AG09319 (cell line): ENCODE data around the gene ERI3.
"Not testable (repeated sequence)": the region's sequence is repeated elsewhere in the genome, so short reads cannot be mapped to it uniquely, and the experiment has no call there.

Source experiments
- DNase-seq: peaks from one replicate; pipeline ENCODE4 v3.0.0-alpha.2; 2010; ENCODE audit warnings: low read depth; ENCODE audit errors: extremely low read depth
- TF ChIP-seq, protein P1 (sequence below): IDR thresholded peaks from 2 replicates; pipeline ENCODE4 v1.5.1; 2011; ENCODE audit warnings: low read depth, mild to moderate bottlenecking, inconsistent platforms, low read length, moderate library complexity

Gene ERI3

GRCh38 chr1:44212355-44213221, 142.5 kb downstream of the ERI3 start:
- DNase-seq = no peak
- TF ChIP-seq, protein P1, sequence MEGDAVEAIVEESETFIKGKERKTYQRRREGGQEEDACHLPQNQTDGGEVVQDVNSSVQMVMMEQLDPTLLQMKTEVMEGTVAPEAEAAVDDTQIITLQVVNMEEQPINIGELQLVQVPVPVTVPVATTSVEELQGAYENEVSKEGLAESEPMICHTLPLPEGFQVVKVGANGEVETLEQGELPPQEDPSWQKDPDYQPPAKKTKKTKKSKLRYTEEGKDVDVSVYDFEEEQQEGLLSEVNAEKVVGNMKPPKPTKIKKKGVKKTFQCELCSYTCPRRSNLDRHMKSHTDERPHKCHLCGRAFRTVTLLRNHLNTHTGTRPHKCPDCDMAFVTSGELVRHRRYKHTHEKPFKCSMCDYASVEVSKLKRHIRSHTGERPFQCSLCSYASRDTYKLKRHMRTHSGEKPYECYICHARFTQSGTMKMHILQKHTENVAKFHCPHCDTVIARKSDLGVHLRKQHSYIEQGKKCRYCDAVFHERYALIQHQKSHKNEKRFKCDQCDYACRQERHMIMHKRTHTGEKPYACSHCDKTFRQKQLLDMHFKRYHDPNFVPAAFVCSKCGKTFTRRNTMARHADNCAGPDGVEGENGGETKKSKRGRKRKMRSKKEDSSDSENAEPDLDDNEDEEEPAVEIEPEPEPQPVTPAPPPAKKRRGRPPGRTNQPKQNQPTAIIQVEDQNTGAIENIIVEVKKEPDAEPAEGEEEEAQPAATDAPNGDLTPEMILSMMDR = no peak

DNA sequence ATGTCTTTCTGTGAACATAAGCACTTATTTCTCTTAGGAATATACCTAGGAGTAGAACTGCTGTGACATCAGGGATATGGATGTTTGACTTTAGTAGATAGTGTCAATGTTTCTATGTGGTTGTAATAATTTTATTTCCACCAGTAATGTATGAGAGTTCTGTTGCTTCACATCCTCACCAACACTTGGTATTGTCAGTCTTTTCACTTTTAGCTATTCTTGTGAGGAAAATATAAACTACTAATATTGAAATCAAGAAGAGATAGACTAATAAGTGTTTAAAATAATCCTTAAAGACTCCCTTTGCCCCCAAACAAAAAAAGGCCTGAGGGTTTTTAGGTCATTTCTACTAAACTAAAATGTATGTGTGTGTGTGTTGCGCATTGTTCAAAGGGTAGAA, 144.5 kb downstream of the ERI3 start:
- no peak for DNase-seq
- TF ChIP-seq, protein P1 = no peak

GRCh38 chr1:44208226-44208625, 146.8 kb downstream of the ERI3 start:
- TF ChIP-seq, protein P1 = no peak
- no peak for DNase-seq

DNA sequence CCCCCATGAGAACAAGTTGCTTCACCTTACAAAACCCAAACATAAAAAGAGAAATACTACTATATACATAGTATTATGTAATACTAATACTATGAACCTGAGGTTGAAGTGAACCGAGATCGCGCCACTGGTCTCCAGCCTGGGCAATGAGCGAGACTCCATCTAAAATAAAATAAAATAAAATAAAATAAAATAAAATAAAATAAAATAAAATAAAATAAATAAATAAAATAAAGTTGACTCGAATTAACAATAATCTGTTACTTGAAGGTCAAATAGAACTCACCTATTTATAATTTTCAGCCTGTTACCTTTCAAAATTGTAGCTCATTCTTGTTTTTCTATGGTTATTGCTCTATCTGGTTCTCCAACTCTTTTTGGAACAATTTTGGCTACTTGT, 148.5 kb downstream of the ERI3 start:
- not testable (repeated sequence) for DNase-seq

DNA sequence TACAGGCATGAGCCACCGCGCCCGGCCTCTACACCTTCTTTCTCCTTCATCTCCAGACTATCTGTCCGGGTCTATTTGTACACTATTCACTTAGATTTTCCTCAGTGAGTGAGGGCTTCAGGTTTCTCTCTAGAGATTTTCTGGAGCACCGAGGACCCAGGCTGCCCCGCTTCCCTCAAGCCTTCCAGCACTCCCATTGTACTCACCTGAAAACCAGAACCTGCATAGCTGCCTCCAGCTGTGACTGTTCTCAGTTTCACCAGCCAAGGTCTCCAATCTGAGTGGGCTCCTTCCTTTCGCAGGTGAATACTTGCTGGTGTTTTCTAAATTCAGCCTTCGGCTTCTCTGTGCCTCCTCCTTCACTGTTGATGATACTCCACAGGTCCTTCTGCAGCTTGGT, 154.7 kb downstream of the ERI3 start:
- TF ChIP-seq, protein P1 = no peak

DNA sequence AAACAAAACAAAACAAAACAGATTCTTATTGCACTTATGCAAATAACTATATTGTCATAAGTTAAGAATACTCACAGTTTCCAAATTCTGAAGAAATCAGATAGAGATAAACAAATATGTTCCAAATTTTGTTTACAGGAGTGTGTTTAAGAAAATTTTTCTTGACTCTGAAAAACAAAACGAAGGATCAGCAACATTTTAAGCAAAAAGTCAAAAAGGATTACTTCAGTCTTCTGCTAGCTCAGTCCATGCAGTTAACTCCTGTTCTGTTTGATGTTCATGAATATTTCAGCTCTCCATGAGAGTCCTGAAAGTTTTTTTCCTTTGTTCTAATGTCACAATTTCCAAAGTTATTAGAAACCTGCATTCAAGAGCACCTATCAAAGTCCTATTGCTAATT, 180.4 kb downstream of the ERI3 start:
- TF ChIP-seq, protein P1 = no peak
- DNase-seq = no peak

More for the DNA sequence above, 154.7 kb downstream of the ERI3 start:
- no peak for DNase-seq
